GM12872 (cell line): ENCODE measurements around the gene ACP1.

ENCODE experiments used
- CTCF ChIP-seq: IDR thresholded peaks from 3 replicates; pipeline ENCODE4 v1.5.1; 2011; ENCODE audit warnings: low read depth, mild to moderate bottlenecking, low read length, moderate library complexity; ENCODE audit not compliant: insufficient read depth

ACP1 gene

DNA sequence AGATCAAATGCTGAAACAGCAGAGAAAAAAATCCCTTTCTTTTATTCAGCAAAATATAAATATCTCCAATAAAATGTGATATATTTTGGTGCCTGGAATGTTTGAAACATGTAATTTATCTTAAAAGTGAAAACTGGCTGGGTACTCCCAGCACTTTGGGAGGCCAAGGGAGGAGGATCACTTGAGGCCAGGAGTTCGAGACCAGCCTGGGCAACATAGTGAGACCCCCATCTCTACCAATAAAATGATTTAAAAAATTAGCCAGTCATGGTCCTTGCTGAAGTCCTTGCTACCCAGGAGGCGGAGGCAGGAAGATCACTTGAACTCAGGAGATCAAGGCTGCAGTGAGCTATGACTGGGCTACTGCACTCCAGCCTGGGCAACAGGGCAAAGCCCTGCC lies 9.6 kb upstream of the ACP1 start:
- no peak for TF ChIP-seq CTCF

- no peak for TF ChIP-seq CTCF
These were observed 8.7 kb upstream of the ACP1 start for GRCh38 chr2:256094-256493.

GRCh38 chr2:257429-257828 lies 7.3 kb upstream of the ACP1 start:
- TF ChIP-seq CTCF: no peak

GRCh38 chr2:257842-258241 lies 6.9 kb upstream of the ACP1 start:
- no peak for TF ChIP-seq CTCF

DNA sequence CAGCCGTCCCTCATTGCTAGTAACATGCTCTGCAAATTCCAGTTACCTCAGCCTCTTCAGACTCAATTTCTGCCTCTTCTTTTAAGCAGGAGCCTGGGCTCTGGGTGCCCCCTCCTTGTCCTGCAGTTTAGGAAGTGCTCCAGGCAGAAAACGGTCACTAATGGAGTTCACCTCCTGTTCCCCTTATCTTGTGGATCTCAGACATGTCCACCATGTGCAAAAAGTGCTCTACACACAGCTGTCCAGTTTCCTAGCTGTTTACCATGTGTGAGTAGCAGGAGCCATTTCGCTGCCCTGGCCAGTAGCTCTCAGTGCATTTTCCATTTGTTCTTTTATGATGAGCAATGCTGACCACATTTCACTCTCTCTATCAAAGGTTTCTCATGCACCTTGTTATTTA lies 5.8 kb upstream of the ACP1 start:
- no peak for TF ChIP-seq CTCF

- no peak for TF ChIP-seq CTCF
These were observed 4.9 kb upstream of the ACP1 start for GRCh38 chr2:259789-260331.

DNA sequence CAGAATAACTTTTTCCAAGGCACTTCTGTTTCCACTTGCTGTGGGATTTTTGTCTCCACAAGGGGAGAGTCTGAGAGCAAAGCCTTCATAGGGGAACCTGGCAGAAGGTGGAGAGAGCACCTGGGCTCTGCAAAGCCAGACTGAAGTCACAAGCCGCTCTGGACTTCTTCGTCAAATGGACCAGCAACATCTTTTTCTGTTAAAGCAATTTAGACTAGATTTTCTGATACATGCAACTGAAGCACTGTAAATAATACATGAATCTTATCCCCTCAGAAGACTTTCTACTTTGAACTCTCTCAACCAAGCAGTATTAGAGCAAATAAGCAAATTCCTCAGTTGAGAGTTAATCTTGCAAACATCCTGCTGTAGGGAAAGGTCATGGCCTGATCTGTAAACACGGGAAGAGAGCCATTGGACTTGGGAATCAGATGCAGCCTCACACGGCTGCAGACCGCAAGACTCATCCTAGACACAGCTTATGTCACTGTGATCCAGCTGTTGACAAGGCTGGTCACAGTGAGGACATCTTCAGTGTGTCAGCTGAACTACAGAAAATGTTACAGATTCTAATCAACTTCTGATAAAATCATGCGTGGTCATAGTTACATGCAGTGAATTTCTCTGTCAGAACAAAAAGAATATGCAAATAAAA lies 4.1 kb upstream of the ACP1 start:
- TF ChIP-seq CTCF: no peak
